Renal pelvis (tissue), 4 donors: ENCODE data around the gene CNGA4. TPM values are rescaled to one million over a fixed set of nuclear protein-coding genes. Genes with fewer than 3 reads are reported as not detected.
A peak's percentile ranks its signal among the peaks of the same experiment; 100 is the strongest.
"Not testable (repeated sequence)": the region's sequence is repeated elsewhere in the genome, so short reads cannot be mapped to it uniquely, and the experiment has no call there.

ENCODE experiments used
- DNase-seq: peaks from one replicate; pipeline ENCODE4 v3.0.0-alpha.2; 2013
- polyA plus RNA-seq, 3 donors: library from polyadenylated mRNA; unstranded; fragments of 120-200 nt; gene quantifications; one replicate each; pipeline ENCODE4 v1.2.1, GENCODE V29; 2013; ENCODE audit not compliant: insufficient read length in 3 of 3

Gene CNGA4
- polyA plus RNA-seq, 3 donors, result 0.23 to 0.82 (median 0.44) TPM

DNA sequence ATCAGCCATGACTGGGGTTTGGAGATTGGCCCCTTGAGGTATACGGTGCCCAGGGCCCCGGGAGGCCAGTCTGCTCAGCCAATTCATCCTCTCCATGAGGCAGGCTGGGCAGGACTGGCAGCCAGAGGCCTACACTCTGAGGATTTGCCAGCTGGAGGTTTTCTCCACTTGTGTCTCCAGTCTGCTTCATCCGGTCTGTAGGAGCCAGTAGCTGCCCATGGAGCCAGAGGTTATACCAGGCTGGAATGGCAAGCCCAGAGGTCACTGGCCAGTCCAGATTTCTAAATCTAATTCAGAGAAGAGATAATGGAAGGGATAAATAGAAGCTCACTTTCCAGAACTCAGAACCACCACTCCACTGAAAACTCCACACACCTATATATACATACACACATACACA lies 14.5 kb upstream of the CNGA4 start:
- DNase-seq, result no peak

DNA sequence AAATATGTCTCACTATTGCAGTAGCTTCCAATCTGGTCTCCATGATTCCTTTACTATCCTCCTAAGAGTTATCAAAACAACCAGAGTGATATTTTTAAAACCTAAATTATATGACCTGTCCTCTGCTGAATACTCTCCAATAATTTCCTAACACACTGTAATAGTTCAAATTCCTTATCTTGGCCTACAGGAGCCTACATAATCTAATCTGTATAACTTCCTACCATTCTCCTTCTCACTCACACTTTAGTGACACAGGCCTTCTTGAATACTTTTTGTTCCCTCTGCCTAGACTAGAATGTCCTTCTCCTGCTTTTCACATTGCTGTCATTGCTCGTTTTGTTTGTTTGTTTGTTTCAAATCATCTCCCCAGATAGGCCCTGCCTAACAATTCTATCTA lies 13.9 kb upstream of the CNGA4 start:
- no peak for DNase-seq

DNA sequence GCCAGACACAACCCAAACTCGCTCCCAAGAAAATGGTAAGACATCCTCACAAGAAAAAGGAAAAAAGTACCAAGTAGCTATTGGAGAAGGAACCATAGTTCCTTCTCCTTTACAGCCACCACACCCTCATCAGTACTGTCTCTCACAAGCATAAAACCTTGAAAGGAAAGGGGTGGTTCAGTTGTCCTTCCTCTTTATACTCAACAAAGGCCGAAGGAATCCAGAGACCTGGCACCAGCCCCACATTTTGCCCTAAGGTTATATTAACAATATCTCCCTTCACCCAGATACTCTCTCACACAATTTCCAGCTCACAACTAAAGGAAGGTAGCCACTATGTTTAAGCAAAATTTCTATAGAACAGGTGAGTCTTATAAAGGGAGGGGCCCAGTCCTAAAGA lies 13.0 kb upstream of the CNGA4 start:
- DNase-seq, result no peak

DNA sequence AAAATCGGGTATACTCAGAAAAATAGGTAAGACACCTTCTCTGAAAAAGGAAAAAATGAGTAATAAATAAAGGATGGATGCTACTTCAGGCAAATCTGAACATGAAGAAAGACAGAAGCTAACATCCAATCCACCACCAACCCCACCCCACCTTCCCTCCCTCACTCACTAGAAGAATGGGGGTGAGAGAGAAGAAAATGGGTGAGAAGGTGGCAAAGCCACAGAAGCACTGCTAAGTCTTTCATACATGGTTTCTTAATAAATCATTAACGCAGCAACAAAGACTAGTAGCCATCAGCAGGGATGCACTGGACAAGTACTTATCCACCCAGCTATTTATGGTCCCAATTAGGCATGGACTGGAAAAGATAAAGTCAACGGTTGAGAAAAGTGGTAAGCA lies 10.4 kb upstream of the CNGA4 start:
- DNase-seq, result no peak

DNA sequence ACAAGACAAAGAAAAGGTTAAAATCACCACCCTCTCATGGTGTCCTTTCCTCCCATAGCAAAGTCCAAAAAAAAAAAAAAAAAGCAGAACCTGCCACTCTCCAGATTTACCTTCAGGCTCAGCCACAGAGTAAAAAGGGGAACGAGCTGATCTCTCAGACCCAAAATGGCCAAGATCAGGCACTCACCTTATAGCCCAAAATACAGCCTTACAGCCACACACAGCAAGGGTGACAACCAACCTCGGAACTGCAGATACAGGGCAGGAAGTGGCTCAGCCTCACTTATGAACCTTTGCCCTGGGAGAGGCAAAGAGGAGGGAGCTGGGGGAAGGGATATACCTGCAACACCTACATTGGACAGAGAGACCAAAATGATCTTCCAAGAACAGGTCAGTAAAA lies 9.0 kb upstream of the CNGA4 start:
- no peak for DNase-seq

DNA sequence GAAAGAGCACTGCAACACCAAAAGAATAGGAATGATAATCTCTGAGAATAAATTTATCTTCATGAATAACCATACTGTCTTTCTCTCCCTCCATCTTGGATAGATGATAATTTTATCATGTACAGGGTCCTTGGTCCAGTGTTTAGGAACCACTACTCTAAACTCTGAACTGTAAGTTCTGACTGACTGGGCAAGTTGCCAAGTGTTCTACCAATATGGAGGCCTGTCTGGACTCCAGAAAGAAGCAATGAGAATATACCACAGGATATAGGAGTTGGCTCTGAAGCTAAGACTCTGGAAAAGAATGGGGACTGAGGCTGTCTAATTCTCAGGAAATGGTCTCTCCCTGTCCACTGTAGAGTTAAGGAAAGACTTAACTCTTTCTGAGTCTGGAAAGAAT lies 6.0 kb upstream of the CNGA4 start:
- no peak for DNase-seq

DNA sequence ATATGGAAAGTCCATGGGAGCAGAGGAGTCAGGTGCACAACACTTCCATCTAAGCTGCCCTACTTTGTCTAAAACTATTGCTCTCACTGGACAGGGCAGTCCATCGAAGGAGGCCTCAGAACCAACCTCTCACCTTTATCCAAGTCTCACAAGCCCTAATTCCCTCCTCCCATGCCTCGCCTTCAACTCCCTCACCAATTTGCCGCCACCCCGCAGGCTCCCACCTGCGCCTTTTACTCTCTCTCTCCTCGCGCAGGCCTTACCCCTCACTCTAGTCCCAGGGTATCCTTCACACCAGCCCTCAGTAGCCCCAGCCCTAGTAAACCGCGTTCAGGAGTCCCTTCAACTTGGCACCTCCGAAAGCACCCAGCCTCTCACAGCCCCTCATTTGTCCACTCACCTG lies 4.9 kb upstream of the CNGA4 start:
- no peak for DNase-seq

DNA sequence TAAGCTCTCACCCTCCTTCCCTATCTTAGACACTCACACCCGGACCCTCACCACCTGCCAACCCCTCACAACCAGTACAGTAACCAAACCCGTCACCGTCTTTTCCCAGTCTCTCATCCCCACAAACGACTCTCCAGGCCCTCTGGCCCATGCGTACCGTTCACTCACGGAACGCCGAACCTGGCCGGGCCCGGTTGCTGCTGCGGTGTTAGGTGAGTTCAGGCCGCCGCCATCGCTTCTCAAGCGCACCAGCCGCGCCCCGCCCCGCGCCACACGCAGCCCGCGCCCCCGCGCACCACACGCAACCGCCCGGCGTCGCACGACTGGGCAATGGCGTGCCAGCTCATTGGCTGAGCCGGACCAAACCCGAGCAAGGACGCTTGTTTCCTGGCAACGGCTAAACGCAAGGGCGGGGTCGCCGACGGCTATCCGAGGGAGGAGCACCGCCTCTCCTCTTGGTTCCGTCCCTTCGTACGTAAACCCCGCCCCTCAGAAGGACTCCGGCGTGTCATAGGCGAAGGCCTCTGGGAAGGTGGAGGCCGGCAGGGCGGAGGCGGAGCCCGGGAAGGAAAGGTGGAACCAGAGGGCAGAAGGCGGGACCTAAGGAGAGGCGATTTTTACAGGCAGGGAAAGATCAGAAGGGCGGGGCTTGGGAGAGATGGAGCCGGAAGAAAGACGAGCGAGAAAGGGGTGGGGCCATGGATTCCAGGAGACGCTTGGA lies 4.3 kb upstream of the CNGA4 start, which contains the start of gene FHIP1B:
FHIP1B (minus strand) TSS at position 250 of the 721 bp plus-strand sequence. CDS start 10,120 bp downstream, outside the sequence.
- DNase-seq, result peak; percentile 99

DNA sequence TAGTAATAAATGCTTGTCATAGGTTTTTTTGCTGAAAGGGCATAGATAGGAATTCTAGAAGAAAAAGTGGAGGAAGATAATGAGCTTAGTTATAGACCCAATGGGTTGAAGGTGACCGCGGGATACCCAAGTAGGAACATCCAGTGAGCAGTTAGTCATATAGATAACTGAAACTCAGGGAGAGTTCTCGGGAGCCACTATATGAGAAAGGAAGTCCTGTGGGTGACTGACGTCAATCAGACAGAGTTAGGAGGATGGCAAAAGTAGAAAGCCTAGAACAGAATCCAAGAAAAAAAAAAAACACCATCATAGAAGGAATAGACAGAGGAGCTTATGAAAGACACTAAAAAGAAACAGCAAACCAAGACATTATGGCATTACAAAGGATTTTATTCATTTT lies 1.6 kb upstream of the CNGA4 start:
- no peak for DNase-seq

DNA sequence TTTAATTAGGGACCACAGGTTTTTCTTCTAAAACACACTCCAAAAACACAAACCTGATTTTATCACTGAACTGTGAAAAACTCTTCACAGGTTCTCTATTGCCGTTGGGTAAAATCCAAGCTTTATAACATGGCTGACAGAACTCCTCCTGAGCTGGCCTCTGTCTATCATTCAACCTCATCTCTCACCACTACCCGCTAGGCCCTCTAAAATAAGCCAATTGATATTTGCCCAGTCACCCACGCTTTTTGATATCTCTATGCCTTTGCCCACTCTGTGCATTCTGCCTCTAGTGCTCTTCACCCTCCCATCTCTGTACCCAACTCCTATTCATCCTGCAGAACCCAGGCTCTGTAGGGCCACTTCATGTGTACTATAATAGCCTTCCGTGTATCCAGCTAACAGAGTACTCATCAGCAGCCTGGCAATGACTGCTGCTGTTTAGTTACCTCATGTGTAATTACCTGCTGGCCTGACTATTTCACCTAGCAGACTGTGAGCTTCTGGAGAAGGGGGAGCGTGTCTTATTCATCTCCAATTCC lies 1.1 kb upstream of the CNGA4 start:
- no peak for DNase-seq

DNA sequence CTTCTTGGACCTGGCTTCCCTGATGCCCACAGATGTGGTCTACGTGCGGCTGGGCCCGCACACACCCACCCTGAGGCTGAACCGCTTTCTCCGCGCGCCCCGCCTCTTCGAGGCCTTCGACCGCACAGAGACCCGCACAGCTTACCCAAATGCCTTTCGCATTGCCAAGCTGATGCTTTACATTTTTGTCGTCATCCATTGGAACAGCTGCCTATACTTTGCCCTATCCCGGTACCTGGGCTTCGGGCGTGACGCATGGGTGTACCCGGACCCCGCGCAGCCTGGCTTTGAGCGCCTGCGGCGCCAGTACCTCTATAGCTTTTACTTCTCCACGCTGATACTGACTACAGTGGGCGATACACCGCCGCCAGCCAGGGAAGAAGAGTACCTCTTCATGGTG lies 1.2 kb downstream of the CNGA4 start:
- DNase-seq, result no peak

DNA sequence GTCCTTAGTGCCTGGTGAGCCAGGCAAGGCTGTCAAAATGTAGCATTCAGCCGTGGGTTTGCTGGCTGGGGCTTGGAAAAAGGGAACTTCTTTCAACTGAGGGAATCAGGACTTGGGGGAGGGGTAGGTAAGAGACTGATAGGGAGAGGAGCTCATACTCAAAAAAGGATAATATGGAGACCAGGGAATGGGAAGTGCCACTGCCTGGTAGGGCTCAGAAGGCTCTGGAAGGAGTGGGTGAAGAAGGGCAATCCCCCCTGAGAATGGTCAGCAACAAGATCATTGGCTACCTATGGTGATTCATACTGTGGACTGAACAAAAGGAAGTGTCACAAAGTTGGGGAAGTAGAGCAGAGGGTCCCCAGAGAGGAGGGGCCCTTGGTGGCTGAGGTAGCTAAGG lies 1.9 kb downstream of the CNGA4 start:
- DNase-seq, result no peak

DNA sequence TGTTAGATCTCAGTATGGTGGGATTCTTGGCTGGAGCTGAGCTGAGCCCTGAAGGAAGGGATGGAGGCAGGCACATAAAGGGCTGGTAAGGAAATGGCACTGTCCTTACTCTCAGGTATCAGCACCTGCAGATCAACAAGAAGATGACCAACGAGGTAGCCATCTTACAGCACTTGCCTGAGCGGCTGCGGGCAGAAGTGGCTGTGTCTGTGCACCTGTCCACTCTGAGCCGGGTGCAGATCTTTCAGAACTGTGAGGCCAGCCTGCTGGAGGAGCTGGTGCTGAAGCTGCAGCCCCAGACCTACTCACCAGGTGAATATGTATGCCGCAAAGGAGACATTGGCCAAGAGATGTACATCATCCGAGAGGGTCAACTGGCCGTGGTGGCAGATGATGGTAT lies 2.4 kb downstream of the CNGA4 start:
- no peak for DNase-seq

DNA sequence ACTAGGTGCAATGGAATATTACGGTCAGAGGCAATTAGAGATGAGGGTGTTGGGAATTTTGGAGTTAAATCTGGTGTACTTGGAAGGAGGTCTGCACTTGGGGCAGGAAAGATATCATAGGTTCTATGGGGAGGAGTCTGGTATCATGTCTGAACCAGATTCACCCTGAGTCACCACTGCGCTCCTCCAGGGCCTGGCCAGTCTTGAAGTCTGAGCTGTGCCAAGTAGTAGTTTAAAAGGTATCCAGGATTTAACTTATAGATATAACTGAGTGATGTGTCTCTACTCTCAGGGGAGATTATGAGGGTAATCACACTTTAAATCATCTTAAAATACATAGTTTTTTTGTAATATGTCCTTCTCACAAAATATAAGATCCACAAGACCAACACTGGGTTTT lies 6.6 kb downstream of the CNGA4 start:
- no peak for DNase-seq

DNA sequence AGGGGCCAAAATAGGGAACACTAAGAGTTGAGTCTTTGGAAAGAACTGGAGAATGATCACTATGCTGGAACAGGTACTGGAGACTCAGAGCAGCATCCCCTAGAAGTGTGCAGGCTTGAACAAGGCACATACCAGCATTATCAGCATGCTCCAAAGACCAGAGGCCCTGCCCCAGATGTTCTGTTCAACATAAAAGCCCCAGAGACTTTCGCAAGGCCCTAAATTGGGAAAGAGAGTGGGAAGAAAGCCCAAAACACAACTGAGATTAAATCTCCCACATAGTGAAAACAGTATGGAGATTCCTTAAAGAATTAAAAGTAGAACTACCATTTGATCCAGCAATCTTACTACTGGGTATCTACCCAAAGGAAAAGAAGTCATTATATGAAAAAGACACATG lies 9.4 kb downstream of the CNGA4 start:
- DNase-seq, result no peak

DNA sequence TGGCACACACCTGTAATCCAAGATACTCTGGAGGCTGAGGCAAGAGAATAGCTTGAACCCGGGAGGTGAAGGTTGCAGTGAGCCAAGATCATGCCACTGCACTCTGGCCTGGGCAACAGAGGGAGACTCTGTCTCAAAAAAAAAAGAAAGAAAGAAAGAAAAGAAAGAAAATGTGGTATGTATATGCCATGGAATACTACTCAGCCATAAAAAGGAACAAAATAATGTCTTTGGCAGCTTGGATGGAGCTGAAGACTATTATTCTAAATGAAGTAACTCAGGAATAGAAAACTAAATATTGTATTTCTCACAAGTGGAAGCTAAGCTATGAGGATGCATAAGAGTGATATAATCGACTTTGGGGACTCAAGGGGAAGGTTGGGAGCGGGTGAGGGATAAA lies 10.0 kb downstream of the CNGA4 start:
- DNase-seq, result not testable (repeated sequence)

DNA sequence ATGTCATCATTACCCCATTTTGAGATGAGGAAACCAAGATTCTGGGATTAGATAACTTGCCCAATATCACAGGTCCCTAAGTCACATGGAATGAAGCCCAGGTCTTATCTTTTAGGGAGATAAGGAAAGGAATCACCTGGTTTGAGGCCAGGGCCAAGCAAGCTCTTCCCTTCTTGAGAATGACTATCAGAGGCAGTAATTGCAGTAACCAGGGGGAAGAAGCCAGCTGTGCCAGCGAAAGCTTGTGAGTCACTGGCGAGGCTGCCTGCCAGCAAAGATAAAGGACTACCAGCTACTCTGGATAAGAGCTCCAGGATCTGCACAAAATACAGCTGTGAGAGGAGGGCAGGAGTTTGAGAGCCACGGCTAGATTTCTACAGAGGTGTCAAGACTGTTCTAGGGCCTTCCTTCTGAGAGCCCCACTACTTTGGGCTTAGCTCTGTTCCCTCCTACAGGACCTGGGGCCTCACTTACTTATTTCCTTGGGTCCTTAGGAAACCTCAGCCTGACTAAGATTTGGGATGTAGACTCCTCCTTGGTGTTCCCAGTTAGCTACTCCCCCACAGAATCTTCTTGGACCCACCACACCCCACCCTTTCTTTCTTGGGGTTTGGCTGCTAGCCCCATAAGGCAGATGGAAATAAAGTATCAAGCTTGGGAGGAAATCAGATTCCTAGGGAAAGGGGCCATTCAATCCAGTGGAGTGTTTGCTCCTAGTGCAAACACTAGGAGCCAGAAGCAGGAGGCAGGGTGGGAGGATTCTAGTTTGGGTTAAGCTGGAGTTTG lies 11.1 kb downstream of the CNGA4 start:
- no peak for DNase-seq

DNA sequence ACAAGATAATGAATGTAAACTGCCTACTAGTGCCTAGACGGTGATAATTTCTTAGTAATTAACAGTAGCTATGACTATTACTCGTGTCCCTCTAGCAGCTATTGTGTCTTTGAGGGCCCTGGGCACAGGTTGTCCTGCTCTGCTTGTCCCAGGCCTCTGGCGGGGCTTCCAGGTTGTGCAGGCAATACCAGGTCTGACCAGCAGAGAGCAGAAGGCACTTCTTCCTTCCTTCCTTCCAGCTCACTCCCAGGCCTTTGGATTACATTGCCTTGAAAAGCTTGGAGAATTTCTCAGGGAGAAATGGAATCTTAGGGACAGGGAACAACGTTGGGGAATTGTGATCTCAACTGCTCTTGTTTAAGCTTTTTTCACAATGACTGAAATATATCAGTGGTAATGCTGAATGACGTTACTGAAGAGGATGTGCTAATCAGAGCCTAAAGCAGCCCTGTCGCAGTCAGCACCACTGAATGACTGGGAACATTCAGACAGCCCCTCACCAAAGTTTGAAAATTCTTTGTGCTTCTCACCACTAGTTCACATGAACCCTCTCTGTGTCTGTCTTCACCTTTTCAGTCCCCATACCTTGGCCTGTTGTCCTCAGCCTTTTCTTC lies 12.3 kb downstream of the CNGA4 start:
- DNase-seq, result peak; percentile 72

DNA sequence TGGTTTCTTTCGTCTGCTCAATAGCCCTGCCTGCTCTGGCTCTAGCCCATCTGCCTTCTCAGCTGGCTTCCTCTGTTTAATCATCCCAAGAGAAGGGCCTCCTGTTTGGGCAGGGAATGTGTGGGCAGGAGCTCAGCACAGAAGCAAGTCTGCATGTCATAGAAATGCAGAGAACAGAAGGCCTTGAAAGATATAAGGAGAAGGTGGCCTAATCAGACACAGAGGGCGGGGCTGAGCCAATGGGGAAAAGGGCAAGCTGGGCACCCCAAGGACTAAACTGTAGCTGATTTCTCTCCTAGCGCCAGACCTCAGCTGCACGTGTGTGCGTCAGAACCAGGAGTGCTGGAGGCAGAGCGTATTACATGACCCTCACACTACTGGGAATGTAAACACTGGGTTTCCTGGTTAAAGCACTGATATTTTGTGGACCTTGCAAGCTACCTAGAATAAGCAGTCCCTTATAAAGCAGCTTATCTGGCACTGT lies 13.1 kb downstream of the CNGA4 start:
- DNase-seq, result no peak

DNA sequence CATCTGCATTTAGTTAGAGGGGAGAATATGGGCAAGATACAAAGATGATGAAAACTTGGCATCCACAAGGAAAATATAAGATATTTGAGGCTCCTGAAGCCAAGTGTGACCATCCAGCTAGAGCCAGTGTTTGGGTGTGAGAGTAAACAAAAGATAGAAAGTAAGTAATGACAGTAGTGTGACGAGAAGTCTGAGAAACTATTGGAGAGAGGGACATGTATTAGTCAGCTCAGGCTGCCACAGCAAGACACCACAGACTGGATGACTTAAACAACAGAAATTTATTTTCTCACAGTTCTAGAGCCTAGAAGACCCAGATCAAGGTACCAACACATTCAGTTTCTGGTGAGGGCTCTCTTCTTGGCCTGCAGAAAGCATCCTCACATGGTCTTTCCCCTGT lies 14.3 kb downstream of the CNGA4 start:
- no peak for DNase-seq

DNA sequence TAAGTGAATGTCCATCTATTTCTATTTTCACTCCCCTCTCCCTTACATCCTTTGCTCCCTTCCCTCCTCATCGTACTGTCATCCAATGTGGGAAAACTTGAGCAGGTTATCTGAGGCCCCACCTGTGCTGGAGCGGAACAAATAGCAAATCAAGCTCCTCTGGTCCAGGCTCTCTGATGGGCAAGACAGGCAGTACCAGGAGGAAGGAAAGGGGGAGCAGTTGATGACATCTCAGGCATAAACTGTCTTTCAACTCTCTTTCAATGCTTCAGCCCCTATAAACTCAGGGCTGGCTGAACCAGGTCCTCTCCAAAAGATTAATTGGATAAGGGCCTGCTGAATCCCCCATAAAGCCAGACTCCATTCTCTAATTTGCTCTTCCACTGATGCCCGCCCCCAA lies 19.3 kb downstream of the CNGA4 start:
- no peak for DNase-seq

DNA sequence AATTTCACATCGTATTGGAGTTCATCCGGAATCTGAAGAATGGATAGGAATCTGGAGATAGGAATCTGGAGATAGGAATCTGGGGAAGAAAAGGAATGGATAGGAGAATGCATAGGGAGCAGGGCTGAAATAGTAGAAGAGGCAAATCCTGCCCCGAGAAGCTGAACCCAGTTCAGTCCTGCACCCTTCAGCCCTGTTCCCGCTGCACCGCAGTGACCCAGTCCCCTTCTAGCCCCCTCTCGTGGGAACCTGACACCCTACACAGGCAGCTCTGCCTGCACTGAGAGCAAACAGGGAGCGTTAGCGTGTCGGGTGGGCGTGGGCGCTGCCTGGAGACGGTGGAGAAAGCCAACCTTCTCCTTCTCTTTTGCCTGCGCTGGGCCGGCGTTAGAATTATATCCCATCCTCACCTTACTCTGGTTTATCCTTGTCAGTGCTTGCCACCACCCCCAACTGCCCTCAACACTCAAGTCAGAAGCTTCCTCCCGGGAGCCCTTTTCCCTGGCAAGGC lies 19.7 kb downstream of the CNGA4 start:
- DNase-seq, result peak; percentile 24
